Esophagus muscularis mucosa (tissue), 4 donors: Measurements from ENCODE around the gene GADD45B. TPM values are rescaled to one million over a fixed set of nuclear protein-coding genes. Genes with fewer than 3 reads are reported as not detected.

Source experiments
- DNase-seq: peaks from one replicate; pipeline ENCODE4 v3.0.0-alpha.2; 2017; ENCODE audit errors: extremely low spot score
- H3K27ac ChIP-seq, 4 donors: fragments of 200-600 bp; sonication (generic); replicated peaks in 1 of 4; 1 replicate in 3 of 4; 2 replicates in 1 of 4; pipeline ENCODE4 v1.5.1; 2016 to 2019; ENCODE audit warnings: mild to moderate bottlenecking in 1 of 4
- H3K27me3 ChIP-seq, 4 donors: fragments of 200-600 bp; sonication (generic); one replicate each; pipeline versions ENCODE4 v1.5.1 to v1.6.0; 2016 to 2019
- H3K36me3 ChIP-seq, 4 donors: fragments of 200-600 bp; sonication (generic); one replicate each; pipeline ENCODE4 v1.5.1; 2016 to 2019
- H3K4me1 ChIP-seq, 4 donors: fragments of 200-600 bp; sonication (generic); one replicate each; pipeline ENCODE4 v1.5.1; 2016 to 2019
- H3K4me3 ChIP-seq, 4 donors: fragments of 200-600 bp; sonication (generic); 1 replicate in 2 of 4; 2 replicates in 2 of 4; pipeline ENCODE4 v1.5.1; 2016 to 2019; ENCODE audit warnings: mild to moderate bottlenecking in 4 of 4, moderate library complexity in 1 of 4
- H3K9me3 ChIP-seq, 4 donors: fragments of 200-600 bp; sonication (generic); 1 replicate in 3 of 4; 2 replicates in 1 of 4; pipeline ENCODE4 v1.5.1; 2016 to 2019
- CTCF ChIP-seq, 3 experiments: fragments of 200-600 bp in 2 of 3; fragments of 450-650 bp in 1 of 3; sonication (generic) in 2 of 3; IDR thresholded peaks; one replicate each; pipeline ENCODE4 v1.5.1; 2017 to 2019; ENCODE audit warnings: antibody characterized with exemption in 3 of 3, mild to moderate bottlenecking in 2 of 3, moderate library complexity in 1 of 3
- EP300 ChIP-seq: sonication (generic); formaldehyde crosslinking; IDR thresholded peaks from one replicate; pipeline ENCODE4 v1.6.1; 2017; ENCODE audit warnings: antibody characterized with exemption
- POLR2A ChIP-seq: fragments of 450-650 bp; IDR thresholded peaks from one replicate; pipeline ENCODE4 v1.6.1; 2017; ENCODE audit warnings: antibody characterized with exemption, moderate library complexity, mild to moderate bottlenecking, low read depth
- POLR2AphosphoS5 ChIP-seq, 2 donors: sonication (generic); formaldehyde crosslinking; IDR thresholded peaks; one replicate each; pipeline ENCODE4 v1.6.1; 2017; ENCODE audit warnings: antibody characterized with exemption in 2 of 2
- WGBS: methylation state at CpG from one replicate; pipeline ENCODE4 v1.1.5; 2018; 5-methylcytosine and 5-hydroxymethylcytosine counted together
- intact Hi-C: fragments of 100-400 bp; cut with DNase I; formaldehyde crosslinking; loops from one replicate; pipeline ENCODE4 v1.15.1; 2023
- total RNA-seq, 4 donors: library from RNA; depleted of rRNA; stranded (reverse); fragments of >200 nt; gene quantifications; one replicate each; pipeline versions ENCODE4 v1.1.0 to v1.2.1, GENCODE V29; 2016

The GADD45B gene
- total RNA-seq, 4 donors from 2014 or later = 56.5 to 793 (median 90.5) TPM

GRCh38 chr19:2432131-2432848, 43.6 kb upstream of the GADD45B start:
- Histone ChIP-seq H3K27me3 (no peaks in the 10 kb centered on the region), H3K9me3 (no peaks in the 10 kb centered on the region), H3K4me3 (no peak overlapping the region), H3K4me1 (peaks cover 7 to 12% (median 11%) of the 10 kb centered on the region in 4 donors), H3K27ac (no peak overlapping the region), H3K36me3 (peaks cover 12 to 62% (median 54%) of the 10 kb centered on the region in 4 donors)
- intact Hi-C loops = no loop called here
- DNase-seq = no peak
- no peak for TF ChIP-seq POLR2A
- no peak for TF ChIP-seq CTCF (IDR thresholded peaks at IDR 0.05)
- TF ChIP-seq POLR2AphosphoS5 (IDR thresholded peaks at IDR 0.05) = no peak
- no peak for TF ChIP-seq EP300
- 96% methylated on average over 21 of the region's 25 CpGs for WGBS

DNA sequence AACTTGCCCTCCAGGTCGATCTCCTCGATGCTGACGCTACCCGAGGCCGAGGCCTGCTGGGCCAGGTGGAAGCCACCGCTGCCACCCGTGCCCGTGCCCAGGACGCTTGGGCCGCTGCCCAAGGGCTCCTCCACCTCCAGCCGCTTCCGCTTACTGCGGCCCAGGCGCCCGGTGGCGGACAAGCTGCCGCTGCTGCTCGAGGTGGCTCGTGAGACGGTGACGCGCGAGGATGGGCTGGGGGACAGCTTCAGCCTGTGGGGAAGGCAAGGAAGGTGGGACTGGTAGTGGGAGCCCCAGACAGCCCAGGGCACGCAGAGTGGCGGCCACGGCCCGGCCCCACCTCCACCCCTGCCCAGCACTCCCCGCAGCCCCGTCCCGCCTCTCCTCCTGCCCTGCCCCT, 42.1 kb upstream of the GADD45B start:
- WGBS = 100% methylated on average over 1 of the region's 30 CpGs
- peaks cover 12 to 75% (median 67%) of the 10 kb centered on the region in 4 donors for H3K36me3 ChIP-seq

GRCh38 chr19:2434267-2434666, 41.7 kb upstream of the GADD45B start:
- no peak overlapping the region for H3K4me3 ChIP-seq
- intact Hi-C loops = no loop called here
- H3K9me3 ChIP-seq = no peaks in the 10 kb centered on the region
- no peaks in the 10 kb centered on the region for H3K27me3 ChIP-seq
- no peak for TF ChIP-seq POLR2A
- TF ChIP-seq CTCF (IDR thresholded peaks at IDR 0.05) = no peak
- no peak for TF ChIP-seq EP300
- no peak for TF ChIP-seq POLR2AphosphoS5 (IDR thresholded peaks at IDR 0.05)
- no peak for DNase-seq
- H3K36me3 ChIP-seq = peaks cover 12 to 75% (median 67%) of the 10 kb centered on the region in 4 donors
- no peaks in the 10 kb centered on the region for H3K4me1 ChIP-seq
- 96% methylated on average over 22 of the region's 22 CpGs for WGBS
- no peak overlapping the region for H3K27ac ChIP-seq

More for the DNA sequence above, 42.1 kb upstream of the GADD45B start:
- peaks cover 0 to 1% (median under 1%) of the 10 kb centered on the region in 4 donors for H3K4me1 ChIP-seq
- intact Hi-C loops = no loop called here
- no peaks in the 10 kb centered on the region for H3K27me3 ChIP-seq
- no peak overlapping the region for H3K27ac ChIP-seq
- no peak for DNase-seq
- no peak overlapping the region for H3K4me3 ChIP-seq
- TF ChIP-seq POLR2AphosphoS5 (IDR thresholded peaks at IDR 0.05) (no peak), CTCF (IDR thresholded peaks at IDR 0.05) (no peak), EP300 (no peak)
- H3K9me3 ChIP-seq = no peaks in the 10 kb centered on the region

GRCh38 chr19:2434721-2435265, 41.1 kb upstream of the GADD45B start:
- 95% methylated on average over 21 of the region's 42 CpGs for WGBS
- intact Hi-C loops = no loop called here
- no peaks in the 10 kb centered on the region for H3K27me3 ChIP-seq
- H3K9me3 ChIP-seq = no peaks in the 10 kb centered on the region
- no peak overlapping the region for H3K27ac ChIP-seq
- H3K4me3 ChIP-seq = no peak overlapping the region
- DNase-seq = no peak
- H3K36me3 ChIP-seq = peaks cover 12 to 74% (median 67%) of the 10 kb centered on the region in 4 donors
- no peaks in the 10 kb centered on the region for H3K4me1 ChIP-seq
- TF ChIP-seq POLR2AphosphoS5 (IDR thresholded peaks at IDR 0.05) (no peak), CTCF (IDR thresholded peaks at IDR 0.05) (no peak), EP300 (no peak), POLR2A (no peak)
